Epithelial cell of esophagus (primary cell): Measurements from ENCODE around the gene JMJD1C.

Experiments used
- DNase-seq: peaks from one replicate; pipeline ENCODE4 v3.0.0; 2010; ENCODE audit warnings: low read depth
- H3K4me3 ChIP-seq: 2 replicates; pipeline ENCODE4 v1.5.1; 2011; ENCODE audit warnings: mild to moderate bottlenecking, low read length, control low read depth
- CTCF ChIP-seq: IDR thresholded peaks from 2 replicates; pipeline ENCODE4 v1.5.1; 2011; ENCODE audit warnings: low read depth, mild to moderate bottlenecking, low read length, control low read depth, inconsistent platforms; ENCODE audit not compliant: insufficient read depth; ENCODE audit errors: missing control alignments

The JMJD1C gene

GRCh38 chr10:63132651-63133055, 333.1 kb downstream of the JMJD1C start:
- no peak for DNase-seq
- H3K4me3 ChIP-seq: peak overlapping the region; percentile 3
- no peak for TF ChIP-seq CTCF

GRCh38 chr10:63129888-63130287, 335.9 kb downstream of the JMJD1C start:
- no peak for DNase-seq

GRCh38 chr10:63128443-63128842, 337.3 kb downstream of the JMJD1C start:
- no peak for DNase-seq
- TF ChIP-seq CTCF: no peak
- no peak overlapping the region for H3K4me3 ChIP-seq

More at GRCh38 chr10:63129888-63130287, 335.9 kb downstream of the JMJD1C start:
- no peak overlapping the region for H3K4me3 ChIP-seq
- TF ChIP-seq CTCF: no peak

GRCh38 chr10:63125459-63125858, 340.3 kb downstream of the JMJD1C start:
- TF ChIP-seq CTCF: no peak
- DNase-seq: no peak
- H3K4me3 ChIP-seq: no peak overlapping the region

GRCh38 chr10:63123727-63124362, 341.9 kb downstream of the JMJD1C start:
- no peak for DNase-seq
- no peak for TF ChIP-seq CTCF
- no peak overlapping the region for H3K4me3 ChIP-seq

GRCh38 chr10:63120554-63120953, 345.2 kb downstream of the JMJD1C start:
- DNase-seq: no peak
- no peak overlapping the region for H3K4me3 ChIP-seq
- no peak for TF ChIP-seq CTCF

GRCh38 chr10:63119041-63119440, 346.7 kb downstream of the JMJD1C start:
- no peak overlapping the region for H3K4me3 ChIP-seq
- TF ChIP-seq CTCF: no peak
- no peak for DNase-seq
